Aortic smooth muscle cell (primary cell): ENCODE data around the gene PPP1R3A. TPM values are rescaled to one million over a fixed set of nuclear protein-coding genes. Genes with fewer than 3 reads are reported as not detected.

Experiments used
- total RNA-seq: library from RNA; depleted of rRNA; stranded (reverse); fragments of >200 nt; gene quantifications from 2 replicates; pipeline ENCODE4 v1.2.3, GENCODE V29; 2014

The PPP1R3A gene, protein sequence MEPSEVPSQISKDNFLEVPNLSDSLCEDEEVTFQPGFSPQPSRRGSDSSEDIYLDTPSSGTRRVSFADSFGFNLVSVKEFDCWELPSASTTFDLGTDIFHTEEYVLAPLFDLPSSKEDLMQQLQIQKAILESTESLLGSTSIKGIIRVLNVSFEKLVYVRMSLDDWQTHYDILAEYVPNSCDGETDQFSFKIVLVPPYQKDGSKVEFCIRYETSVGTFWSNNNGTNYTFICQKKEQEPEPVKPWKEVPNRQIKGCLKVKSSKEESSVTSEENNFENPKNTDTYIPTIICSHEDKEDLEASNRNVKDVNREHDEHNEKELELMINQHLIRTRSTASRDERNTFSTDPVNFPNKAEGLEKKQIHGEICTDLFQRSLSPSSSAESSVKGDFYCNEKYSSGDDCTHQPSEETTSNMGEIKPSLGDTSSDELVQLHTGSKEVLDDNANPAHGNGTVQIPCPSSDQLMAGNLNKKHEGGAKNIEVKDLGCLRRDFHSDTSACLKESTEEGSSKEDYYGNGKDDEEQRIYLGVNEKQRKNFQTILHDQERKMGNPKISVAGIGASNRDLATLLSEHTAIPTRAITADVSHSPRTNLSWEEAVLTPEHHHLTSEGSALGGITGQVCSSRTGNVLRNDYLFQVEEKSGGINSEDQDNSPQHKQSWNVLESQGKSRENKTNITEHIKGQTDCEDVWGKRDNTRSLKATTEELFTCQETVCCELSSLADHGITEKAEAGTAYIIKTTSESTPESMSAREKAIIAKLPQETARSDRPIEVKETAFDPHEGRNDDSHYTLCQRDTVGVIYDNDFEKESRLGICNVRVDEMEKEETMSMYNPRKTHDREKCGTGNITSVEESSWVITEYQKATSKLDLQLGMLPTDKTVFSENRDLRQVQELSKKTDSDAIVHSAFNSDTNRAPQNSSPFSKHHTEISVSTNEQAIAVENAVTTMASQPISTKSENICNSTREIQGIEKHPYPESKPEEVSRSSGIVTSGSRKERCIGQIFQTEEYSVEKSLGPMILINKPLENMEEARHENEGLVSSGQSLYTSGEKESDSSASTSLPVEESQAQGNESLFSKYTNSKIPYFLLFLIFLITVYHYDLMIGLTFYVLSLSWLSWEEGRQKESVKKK
- not detected in 2 replicates for total RNA-seq

GRCh38 chr7:113918946-113919345, at the start of gene PPP1R3A:
TSS of gene PPP1R3A (minus strand) at chr7:113919009. CDS start at chr7:113918996, 13 bp downstream.

